Panc1 (cell line): Measurements from ENCODE around the gene DHCR24.

Experiments
- CTCF ChIP-seq: fragments of 450-650 bp; IDR thresholded peaks from 2 replicates; pipeline ENCODE4 v1.5.1; 2017; ENCODE audit warnings: mild to moderate bottlenecking
- POLR2AphosphoS5 ChIP-seq: IDR thresholded peaks from 2 replicates; pipeline ENCODE4 v1.6.1; 2012; ENCODE audit warnings: mild to moderate bottlenecking, low read depth, low read length, moderate library complexity
- SIN3A ChIP-seq: IDR thresholded peaks from 2 replicates; pipeline ENCODE4 v1.6.1; 2012; ENCODE audit warnings: low read depth, mild to moderate bottlenecking, low read length, moderate library complexity, borderline replicate concordance; ENCODE audit not compliant: insufficient read depth
- TCF7L2 ChIP-seq: IDR thresholded peaks from 2 replicates; pipeline ENCODE4 v1.6.1; 2011; ENCODE audit warnings: mild to moderate bottlenecking, low read depth, low read length, inconsistent platforms
- TF ChIP-seq, protein P1 (sequence below), 2 experiments: IDR thresholded peaks; 2 replicates each; pipeline ENCODE4 v1.6.1; 2011 to 2012; ENCODE audit warnings: low read depth in 2 of 2, control low read depth in 1 of 2, low read length in 1 of 2, mild to moderate bottlenecking in 1 of 2, moderate library complexity in 1 of 2; ENCODE audit not compliant: insufficient read depth in 1 of 2

GRCh38 chr1:54848134-54848948 lies 38.7 kb downstream of the DHCR24 start:
- TF ChIP-seq SIN3A (no peak), CTCF (no peak), POLR2AphosphoS5 (0 out of 2 replicates have a peak, but pooled peaks have one; percentile 20), TCF7L2 (no peak)
- TF ChIP-seq, protein P1, sequence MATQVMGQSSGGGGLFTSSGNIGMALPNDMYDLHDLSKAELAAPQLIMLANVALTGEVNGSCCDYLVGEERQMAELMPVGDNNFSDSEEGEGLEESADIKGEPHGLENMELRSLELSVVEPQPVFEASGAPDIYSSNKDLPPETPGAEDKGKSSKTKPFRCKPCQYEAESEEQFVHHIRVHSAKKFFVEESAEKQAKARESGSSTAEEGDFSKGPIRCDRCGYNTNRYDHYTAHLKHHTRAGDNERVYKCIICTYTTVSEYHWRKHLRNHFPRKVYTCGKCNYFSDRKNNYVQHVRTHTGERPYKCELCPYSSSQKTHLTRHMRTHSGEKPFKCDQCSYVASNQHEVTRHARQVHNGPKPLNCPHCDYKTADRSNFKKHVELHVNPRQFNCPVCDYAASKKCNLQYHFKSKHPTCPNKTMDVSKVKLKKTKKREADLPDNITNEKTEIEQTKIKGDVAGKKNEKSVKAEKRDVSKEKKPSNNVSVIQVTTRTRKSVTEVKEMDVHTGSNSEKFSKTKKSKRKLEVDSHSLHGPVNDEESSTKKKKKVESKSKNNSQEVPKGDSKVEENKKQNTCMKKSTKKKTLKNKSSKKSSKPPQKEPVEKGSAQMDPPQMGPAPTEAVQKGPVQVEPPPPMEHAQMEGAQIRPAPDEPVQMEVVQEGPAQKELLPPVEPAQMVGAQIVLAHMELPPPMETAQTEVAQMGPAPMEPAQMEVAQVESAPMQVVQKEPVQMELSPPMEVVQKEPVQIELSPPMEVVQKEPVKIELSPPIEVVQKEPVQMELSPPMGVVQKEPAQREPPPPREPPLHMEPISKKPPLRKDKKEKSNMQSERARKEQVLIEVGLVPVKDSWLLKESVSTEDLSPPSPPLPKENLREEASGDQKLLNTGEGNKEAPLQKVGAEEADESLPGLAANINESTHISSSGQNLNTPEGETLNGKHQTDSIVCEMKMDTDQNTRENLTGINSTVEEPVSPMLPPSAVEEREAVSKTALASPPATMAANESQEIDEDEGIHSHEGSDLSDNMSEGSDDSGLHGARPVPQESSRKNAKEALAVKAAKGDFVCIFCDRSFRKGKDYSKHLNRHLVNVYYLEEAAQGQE (IDR thresholded peaks at IDR 0.05; ENCODE audit: insufficient read depth in 1 of 2, low read depth in 2 of 2, low read length in 1 of 2): no peak
